OCI-LY1 (cell line): Measurements from ENCODE around the gene FAM89A.

Experiments
- H2AFZ ChIP-seq: fragments of 200-600 bp; sonication (generic), shearing (Covaris generic); 2 replicates; pipeline ENCODE4 v1.6.0; 2014; ENCODE audit warnings: antibody characterized with exemption, mild to moderate bottlenecking, low read length
- H3F3A ChIP-seq: fragments of 200-600 bp; sonication (generic), shearing (Covaris generic); 2 replicates; pipeline ENCODE4 v1.6.0; 2014; ENCODE audit warnings: mild to moderate bottlenecking, antibody characterized with exemption, low read length, moderate library complexity; ENCODE audit not compliant: insufficient read depth
- H3K27ac ChIP-seq: fragments of 200-600 bp; sonication (generic); 2 replicates; pipeline ENCODE4 v1.5.1; 2014; ENCODE audit warnings: low read length, mixed run types, mild to moderate bottlenecking, low read depth; ENCODE audit not compliant: poor library complexity, severe bottlenecking
- H3K27me3 ChIP-seq: fragments of 200-600 bp; sonication (generic); 2 replicates; pipeline ENCODE4 v1.6.0; 2014; ENCODE audit warnings: antibody characterized with exemption, mild to moderate bottlenecking, low read length, moderate library complexity; ENCODE audit not compliant: insufficient read depth
- H3K36me3 ChIP-seq: fragments of 200-600 bp; sonication (generic); 2 replicates; pipeline ENCODE4 v1.6.1; 2014; ENCODE audit warnings: mild to moderate bottlenecking, antibody characterized with exemption, low read length, moderate library complexity, mixed read lengths; ENCODE audit not compliant: insufficient read depth
- H3K4me1 ChIP-seq: fragments of 200-600 bp; sonication (generic); 2 replicates; pipeline ENCODE4 v1.5.1; 2014; ENCODE audit warnings: mild to moderate bottlenecking, low read length, moderate library complexity; ENCODE audit not compliant: insufficient read depth, severe bottlenecking
- H3K4me2 ChIP-seq: fragments of 200-600 bp; sonication (generic), shearing (Covaris generic); 2 replicates; pipeline ENCODE4 v1.6.1; 2014; ENCODE audit warnings: low read length
- H3K4me3 ChIP-seq: fragments of 200-600 bp; sonication (generic); 2 replicates; pipeline ENCODE4 v1.5.1; 2014; ENCODE audit warnings: low read length, low read depth, mild to moderate bottlenecking, mixed read lengths; ENCODE audit not compliant: poor library complexity, severe bottlenecking
- H3K79me2 ChIP-seq: fragments of 200-600 bp; shearing (Covaris generic); 2 replicates; pipeline ENCODE4 v1.6.1; 2016; ENCODE audit warnings: mixed run types, low read length, mixed read lengths; ENCODE audit not compliant: insufficient read depth
- H3K9ac ChIP-seq: fragments of 200-600 bp; sonication (generic), shearing (Covaris generic); 2 replicates; pipeline ENCODE4 v1.6.1; 2014; ENCODE audit warnings: mild to moderate bottlenecking, low read length, mixed read lengths
- H3K9me2 ChIP-seq: fragments of 200-600 bp; sonication (generic), shearing (Covaris generic); 2 replicates; pipeline ENCODE4 v1.6.1; 2014; ENCODE audit warnings: low read depth, mild to moderate bottlenecking, low read length, mixed read lengths
- H3K9me3 ChIP-seq: fragments of 200-600 bp; shearing (Covaris generic); 2 replicates; pipeline ENCODE4 v1.6.1; 2014; ENCODE audit warnings: low read length, mixed read lengths
- H4K20me1 ChIP-seq: fragments of 200-600 bp; sonication (generic), shearing (Covaris generic); 2 replicates; pipeline ENCODE4 v1.6.0; 2016; ENCODE audit warnings: mild to moderate bottlenecking, low read length; ENCODE audit not compliant: insufficient read depth
- CTCF ChIP-seq: fragments of 200-600 bp; sonication (generic), shearing (Covaris generic); IDR thresholded peaks from 2 replicates; pipeline ENCODE4 v1.5.1; 2017; ENCODE audit warnings: mild to moderate bottlenecking, antibody characterized with exemption, low read length, moderate library complexity, mixed read lengths
- EZH2 ChIP-seq: fragments of 200-600 bp; sonication (generic), shearing (Covaris generic); IDR thresholded peaks from 2 replicates; pipeline ENCODE4 v1.8.0; 2017; ENCODE audit warnings: borderline replicate concordance, mixed run types, mild to moderate bottlenecking, antibody characterized with exemption, low read length, moderate library complexity, mixed read lengths

The FAM89A gene

DNA sequence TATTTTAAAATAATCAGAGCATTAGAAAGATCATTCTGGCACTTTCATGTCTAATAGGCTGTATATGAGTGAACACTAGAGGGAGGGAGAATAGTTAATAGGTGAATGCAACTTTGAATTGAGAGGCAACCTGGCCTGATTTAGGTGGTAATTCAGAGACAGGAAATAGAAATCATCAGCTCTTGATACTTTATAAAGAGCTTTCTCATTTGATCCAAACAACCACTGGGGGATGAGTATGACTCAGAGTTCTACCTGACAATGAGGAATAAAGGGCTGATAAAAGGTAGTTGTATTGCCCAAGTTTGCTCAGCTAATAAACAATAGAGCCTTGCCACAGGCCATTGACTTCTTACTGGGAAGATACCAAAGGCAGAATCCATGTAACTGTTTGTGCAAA lies 5.2 kb upstream of the FAM89A start:
- H3K9me3 ChIP-seq: no peaks in the 10 kb centered on the region
- no peak overlapping the region for H3K27ac ChIP-seq
- no peak overlapping the region for H2AFZ ChIP-seq
- H4K20me1 ChIP-seq: no peaks in the 10 kb centered on the region
- no peaks in the 10 kb centered on the region for H3K27me3 ChIP-seq
- H3K4me3 ChIP-seq: no peak overlapping the region
- no peaks in the 10 kb centered on the region for H3K9me2 ChIP-seq
- H3K4me1 ChIP-seq: peaks cover 6% of the 10 kb centered on the region
- H3K36me3 ChIP-seq: no peaks in the 10 kb centered on the region
- no peaks in the 10 kb centered on the region for H3F3A ChIP-seq
- no peak overlapping the region for H3K4me2 ChIP-seq
- H3K79me2 ChIP-seq: no peaks in the 10 kb centered on the region
- H3K9ac ChIP-seq: no peak overlapping the region
- TF ChIP-seq CTCF: no peak
- TF ChIP-seq EZH2: no peak

GRCh38 chr1:231044588-231044987 lies 4.5 kb upstream of the FAM89A start:
- Histone ChIP-seq H3K36me3 (no peaks in the 10 kb centered on the region), H3K79me2 (no peaks in the 10 kb centered on the region), H3K4me2 (no peak overlapping the region), H3K4me3 (no peak overlapping the region), H3K4me1 (peaks cover 7% of the 10 kb centered on the region), H4K20me1 (no peaks in the 10 kb centered on the region), H3K9ac (no peak overlapping the region), H3F3A (no peaks in the 10 kb centered on the region), H3K27me3 (no peaks in the 10 kb centered on the region), H3K27ac (no peak overlapping the region), H3K9me2 (no peaks in the 10 kb centered on the region), H3K9me3 (no peaks in the 10 kb centered on the region), H2AFZ (no peak overlapping the region)
- TF ChIP-seq CTCF: no peak
- no peak for TF ChIP-seq EZH2

GRCh38 chr1:231041719-231042261 lies 1.7 kb upstream of the FAM89A start:
- H3K4me2 ChIP-seq: no peak overlapping the region
- no peaks in the 10 kb centered on the region for H3F3A ChIP-seq
- H4K20me1 ChIP-seq: no peaks in the 10 kb centered on the region
- no peaks in the 10 kb centered on the region for H3K9me2 ChIP-seq
- H3K9me3 ChIP-seq: no peaks in the 10 kb centered on the region
- H3K27me3 ChIP-seq: no peaks in the 10 kb centered on the region
- no peak overlapping the region for H3K4me3 ChIP-seq
- H3K4me1 ChIP-seq: peaks cover 14% of the 10 kb centered on the region
- H3K27ac ChIP-seq: no peak overlapping the region
- TF ChIP-seq CTCF (no peak), EZH2 (no peak)
- H2AFZ ChIP-seq: no peak overlapping the region
- H3K9ac ChIP-seq: no peak overlapping the region
- H3K79me2 ChIP-seq: no peaks in the 10 kb centered on the region
- H3K36me3 ChIP-seq: no peaks in the 10 kb centered on the region
